Mesendoderm (in vitro differentiated cells): ENCODE results near the gene ZNF280C.

Experiments used
- DNase-seq: peaks from one replicate; pipeline ENCODE4 v3.0.0; 2013
- H2AK5ac ChIP-seq: 2 replicates; pipeline ENCODE4 v1.6.1; 2013; ENCODE audit warnings: low read length, inconsistent platforms
- H2BK120ac ChIP-seq: 2 replicates; pipeline ENCODE4 v1.6.1; 2013; ENCODE audit warnings: low read depth, mild to moderate bottlenecking, low read length, moderate library complexity, mixed read lengths
- H2BK15ac ChIP-seq: replicated peaks from 2 replicates; pipeline ENCODE4 v1.6.1; 2013; ENCODE audit warnings: low read depth, mild to moderate bottlenecking, moderate library complexity
- H2BK5ac ChIP-seq: 2 replicates; pipeline ENCODE4 v1.6.1; 2013; ENCODE audit warnings: low read length, inconsistent platforms
- H3K18ac ChIP-seq: 2 replicates; pipeline ENCODE4 v1.6.1; 2013; ENCODE audit warnings: mild to moderate bottlenecking, low read length, mixed read lengths
- H3K23ac ChIP-seq: one replicate; pipeline ENCODE4 v1.6.1; 2013; ENCODE audit warnings: low read length
- H3K27ac ChIP-seq: 2 replicates; pipeline ENCODE4 v1.5.1; 2013; ENCODE audit warnings: low read depth, mild to moderate bottlenecking, inconsistent platforms, low read length, moderate library complexity
- H3K27me3 ChIP-seq: 2 replicates; pipeline ENCODE4 v1.6.1; 2013; ENCODE audit warnings: low read length, control low read depth, mild to moderate bottlenecking, inconsistent platforms; ENCODE audit not compliant: insufficient read depth, poor library complexity
- H3K36me3 ChIP-seq: 2 replicates; pipeline ENCODE4 v1.6.1; 2013; ENCODE audit warnings: low read length, inconsistent platforms; ENCODE audit not compliant: control insufficient read depth, insufficient read depth
- H3K4ac ChIP-seq: one replicate; pipeline ENCODE4 v1.6.1; 2013; ENCODE audit warnings: low read depth, mild to moderate bottlenecking, low read length, moderate library complexity
- H3K4me1 ChIP-seq: 2 replicates; pipeline ENCODE4 v1.6.1; 2013; ENCODE audit warnings: low read depth, low read length, inconsistent platforms; ENCODE audit not compliant: control insufficient read depth
- H3K4me2 ChIP-seq: 2 replicates; pipeline ENCODE4 v1.6.1; 2013; ENCODE audit warnings: low read length
- H3K4me3 ChIP-seq: 2 replicates; pipeline ENCODE4 v1.5.1; 2013; ENCODE audit warnings: mild to moderate bottlenecking, low read length
- H3K56ac ChIP-seq: one replicate; pipeline ENCODE4 v1.6.1; 2013; ENCODE audit warnings: low read length
- H3K79me1 ChIP-seq: 2 replicates; pipeline ENCODE4 v1.6.1; 2013; ENCODE audit warnings: low read length, inconsistent platforms
- H3K79me2 ChIP-seq: 2 replicates; pipeline ENCODE4 v1.6.1; 2013; ENCODE audit warnings: mild to moderate bottlenecking, low read length; ENCODE audit not compliant: control insufficient read depth, insufficient read depth
- H3K9ac ChIP-seq: 2 replicates; pipeline ENCODE4 v1.6.1; 2013; ENCODE audit warnings: low read length, inconsistent platforms
- H4K5ac ChIP-seq: one replicate; pipeline ENCODE4 v1.6.1; 2013; ENCODE audit warnings: low read length
- H4K8ac ChIP-seq: one replicate; pipeline ENCODE4 v1.6.1; 2013; ENCODE audit warnings: low read depth, mild to moderate bottlenecking, control low read depth, low read length, moderate library complexity
- WGBS: extraction: QIAGEN DNeasy Blood & Tissue Kit; methylation state at CpG from one replicate; pipeline ENCODE4 v1.1.7; 2013; ENCODE audit warnings: low lambda C conversion rate, missing lambda C conversion rate; ENCODE audit not compliant: insufficient coverage; ENCODE audit errors: extremely low coverage; 5-methylcytosine and 5-hydroxymethylcytosine counted together

Gene ZNF280C

DNA sequence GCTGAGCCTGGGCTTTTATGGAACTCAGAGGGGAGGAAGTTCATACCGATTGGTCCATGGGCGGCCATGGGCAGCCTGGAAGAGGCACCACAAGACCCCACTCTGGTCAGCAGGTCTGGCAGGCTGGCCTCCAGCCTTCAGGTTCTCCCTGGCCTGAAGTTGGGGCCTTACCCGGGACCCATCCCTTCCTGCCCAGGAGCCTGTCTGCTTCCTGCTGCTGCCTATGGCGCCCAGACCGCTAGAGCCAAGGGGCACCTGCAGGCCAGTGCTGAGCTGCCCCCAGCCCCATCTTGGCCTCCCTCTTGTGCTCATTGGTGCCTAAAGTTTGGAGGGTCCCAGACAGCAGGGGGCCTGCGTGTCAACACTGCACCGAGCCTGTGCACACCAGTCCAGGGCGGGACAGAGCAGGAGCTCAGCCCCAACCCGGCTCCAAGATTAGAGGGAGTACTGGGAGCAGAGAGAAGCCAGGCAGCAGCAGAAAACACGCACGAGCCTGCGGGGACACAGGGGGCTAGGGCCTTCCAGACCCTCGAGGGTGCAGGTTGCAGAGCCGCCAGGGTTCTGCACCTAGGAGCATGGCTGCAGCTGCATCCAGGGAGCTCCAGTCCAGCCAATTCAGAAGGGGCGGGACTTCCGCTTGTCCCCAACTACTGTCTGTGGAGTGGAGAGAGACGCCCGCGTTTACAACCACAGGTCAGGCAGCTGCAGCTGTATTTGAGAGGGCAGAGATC is 30.7 kb upstream of the ZNF280C start:
- H3K79me1 ChIP-seq: no peaks in the 10 kb centered on the region
- no peaks in the 10 kb centered on the region for H3K27me3 ChIP-seq
- H2BK120ac ChIP-seq: no peak overlapping the region
- H3K4me1 ChIP-seq: no peaks in the 10 kb centered on the region
- H3K4me2 ChIP-seq: no peak overlapping the region
- no peaks in the 10 kb centered on the region for H3K79me2 ChIP-seq
- no peak overlapping the region for H3K27ac ChIP-seq
- H3K23ac ChIP-seq: no peak overlapping the region
- H2BK5ac ChIP-seq: no peak overlapping the region
- H3K4me3 ChIP-seq: no peak overlapping the region
- no peak overlapping the region for H3K18ac ChIP-seq
- no peak overlapping the region for H4K5ac ChIP-seq
- H3K4ac ChIP-seq: no peak overlapping the region
- WGBS: no CpG with 5 or more reads among the region's 19 CpGs
- H3K9ac ChIP-seq: no peak overlapping the region
- no peak overlapping the region for H2BK15ac ChIP-seq
- no peaks in the 10 kb centered on the region for H3K36me3 ChIP-seq
- no peak overlapping the region for H4K8ac ChIP-seq
- H3K56ac ChIP-seq: no peak overlapping the region
- H2AK5ac ChIP-seq: no peak overlapping the region
- no peak for DNase-seq

DNA sequence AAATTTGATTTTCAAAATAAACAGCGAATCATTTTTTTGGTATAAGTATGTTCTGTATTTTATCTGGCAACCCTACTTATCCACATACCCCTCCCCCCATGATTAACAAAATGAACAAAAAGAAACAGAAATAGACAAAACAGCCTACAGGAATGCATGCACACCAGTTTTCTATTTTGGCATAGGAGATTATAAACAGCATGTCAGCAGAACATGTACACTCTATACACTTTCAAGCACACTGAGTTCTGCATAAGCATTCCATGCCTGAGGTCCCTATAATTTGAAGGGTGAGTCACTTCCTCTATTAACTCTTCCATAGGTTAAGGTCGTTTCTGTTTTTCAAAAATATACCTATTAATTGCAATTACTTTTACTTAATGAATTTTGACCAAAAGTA is 28.0 kb upstream of the ZNF280C start:
- no peak overlapping the region for H4K8ac ChIP-seq
- no peaks in the 10 kb centered on the region for H3K36me3 ChIP-seq
- H3K4me2 ChIP-seq: no peak overlapping the region
- no peaks in the 10 kb centered on the region for H3K4me1 ChIP-seq
- no peak overlapping the region for H3K56ac ChIP-seq
- H2BK5ac ChIP-seq: no peak overlapping the region
- no CpG with 5 or more reads among the region's 2 CpGs for WGBS
- H3K18ac ChIP-seq: no peak overlapping the region
- H3K79me1 ChIP-seq: no peaks in the 10 kb centered on the region
- H2BK15ac ChIP-seq: no peak overlapping the region
- H3K4me3 ChIP-seq: no peak overlapping the region
- no peak overlapping the region for H4K5ac ChIP-seq
- no peak overlapping the region for H3K9ac ChIP-seq
- H3K27ac ChIP-seq: no peak overlapping the region
- no peak for DNase-seq
- no peak overlapping the region for H2BK120ac ChIP-seq
- no peak overlapping the region for H3K23ac ChIP-seq
- H2AK5ac ChIP-seq: no peak overlapping the region
- no peaks in the 10 kb centered on the region for H3K27me3 ChIP-seq
- H3K79me2 ChIP-seq: no peaks in the 10 kb centered on the region
- no peak overlapping the region for H3K4ac ChIP-seq

DNA sequence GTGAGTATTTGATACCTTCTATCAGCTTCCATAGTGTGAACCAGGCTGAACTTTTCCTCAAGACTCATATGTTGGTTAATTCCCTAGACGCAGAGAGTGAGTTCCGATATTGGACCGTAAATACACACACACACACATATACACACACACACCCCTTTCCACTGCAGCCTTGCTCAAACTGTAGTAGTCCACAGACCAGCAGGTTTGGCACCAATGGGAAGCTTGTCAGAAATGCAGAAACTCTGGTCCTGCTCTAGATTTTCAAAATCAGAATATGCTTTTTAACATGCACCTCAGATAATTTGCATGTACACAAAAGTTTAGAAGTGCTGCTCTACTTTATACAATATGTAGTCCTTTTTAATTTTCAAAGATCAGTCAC is 27.6 kb upstream of the ZNF280C start:
- Histone ChIP-seq H3K4me3 (no peak overlapping the region), H3K18ac (no peak overlapping the region), H4K8ac (no peak overlapping the region), H2AK5ac (no peak overlapping the region), H3K27ac (no peak overlapping the region), H3K79me1 (no peaks in the 10 kb centered on the region), H3K36me3 (no peaks in the 10 kb centered on the region), H3K23ac (no peak overlapping the region), H3K9ac (no peak overlapping the region), H3K79me2 (no peaks in the 10 kb centered on the region), H3K4me1 (no peaks in the 10 kb centered on the region), H2BK5ac (no peak overlapping the region), H3K4me2 (no peak overlapping the region), H2BK15ac (no peak overlapping the region), H3K56ac (no peak overlapping the region), H4K5ac (no peak overlapping the region), H3K4ac (no peak overlapping the region), H2BK120ac (no peak overlapping the region), H3K27me3 (no peaks in the 10 kb centered on the region)
- no peak for DNase-seq
- no CpG with 5 or more reads among the region's 3 CpGs for WGBS

DNA sequence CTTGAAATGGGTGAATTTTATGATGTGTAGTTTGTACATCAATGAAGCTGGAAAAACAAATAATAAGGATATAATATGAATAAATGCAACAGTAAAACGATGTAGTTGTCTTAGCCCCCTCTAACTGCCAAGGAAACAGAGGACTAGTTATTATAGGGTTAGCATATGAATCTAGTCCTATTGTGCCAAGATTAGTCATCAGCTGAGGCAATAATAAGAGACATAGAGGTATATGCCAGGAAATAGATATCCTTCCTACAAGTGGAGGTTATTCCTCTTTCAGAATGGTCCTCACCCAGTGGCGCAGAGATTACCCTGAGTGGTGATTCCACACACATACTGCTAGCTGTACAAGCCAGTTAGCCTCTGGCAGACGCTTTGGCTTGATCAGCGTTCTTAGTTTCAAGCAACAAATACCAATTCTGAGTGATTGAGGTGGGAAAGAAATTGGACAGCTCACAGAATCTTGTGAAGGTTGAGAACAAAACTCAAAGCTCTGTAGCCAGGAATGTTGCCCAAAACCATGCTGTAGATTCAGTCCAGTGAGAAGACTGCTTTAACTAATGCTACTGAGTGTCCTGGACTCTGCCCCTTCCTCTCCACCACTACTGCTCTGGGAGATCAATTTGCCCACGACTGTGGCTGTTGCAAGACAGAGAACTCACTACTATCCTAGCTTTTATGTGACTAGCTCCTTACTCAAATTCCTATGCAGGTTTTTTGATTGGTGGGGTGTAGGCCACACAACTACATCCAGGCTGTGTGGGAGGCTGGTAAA is 27.0 kb upstream of the ZNF280C start:
- no peak overlapping the region for H2AK5ac ChIP-seq
- no peak overlapping the region for H3K4ac ChIP-seq
- no peak overlapping the region for H3K27ac ChIP-seq
- H2BK15ac ChIP-seq: no peak overlapping the region
- DNase-seq: no peak
- no peaks in the 10 kb centered on the region for H3K79me2 ChIP-seq
- H3K56ac ChIP-seq: no peak overlapping the region
- no peak overlapping the region for H3K4me3 ChIP-seq
- no peak overlapping the region for H4K5ac ChIP-seq
- H4K8ac ChIP-seq: no peak overlapping the region
- H2BK5ac ChIP-seq: no peak overlapping the region
- H3K4me1 ChIP-seq: no peaks in the 10 kb centered on the region
- no peaks in the 10 kb centered on the region for H3K27me3 ChIP-seq
- H3K4me2 ChIP-seq: no peak overlapping the region
- no peak overlapping the region for H3K9ac ChIP-seq
- H3K36me3 ChIP-seq: no peaks in the 10 kb centered on the region
- H2BK120ac ChIP-seq: no peak overlapping the region
- WGBS: no CpG with 5 or more reads among the region's 5 CpGs
- no peak overlapping the region for H3K18ac ChIP-seq
- H3K23ac ChIP-seq: no peak overlapping the region
- H3K79me1 ChIP-seq: no peaks in the 10 kb centered on the region

DNA sequence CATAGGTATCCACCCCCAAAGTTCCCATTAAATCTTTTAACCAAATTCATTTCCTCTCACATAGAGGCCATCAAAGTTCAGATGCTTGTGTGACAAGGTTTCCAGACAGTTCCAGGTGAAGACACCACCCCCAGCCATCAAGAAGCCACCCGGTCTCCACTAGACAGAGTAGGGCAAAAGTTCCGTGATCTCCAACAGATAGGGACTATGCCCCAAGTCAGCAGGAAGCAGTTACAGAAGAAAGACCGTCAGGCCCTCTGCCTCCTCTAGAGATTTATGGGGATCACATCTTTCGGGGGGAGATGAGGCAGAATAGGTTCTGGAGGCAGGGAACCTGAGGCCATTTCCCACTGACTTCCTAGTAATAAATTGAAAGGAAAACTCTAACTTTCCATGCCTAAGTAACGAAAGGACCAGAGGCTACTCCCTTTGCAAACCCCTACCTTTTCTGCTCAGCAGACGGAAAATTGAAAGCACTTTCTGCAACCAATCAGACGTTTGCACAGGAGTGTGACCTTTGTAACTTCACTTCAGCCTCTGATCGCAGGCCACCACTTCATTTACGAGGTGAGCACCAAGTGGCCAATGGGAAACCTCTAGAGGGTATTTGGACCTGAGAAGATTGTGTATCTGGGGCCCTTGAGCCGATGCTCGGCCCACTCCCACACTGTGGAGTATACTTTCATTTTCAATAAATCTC is 18.5 kb upstream of the ZNF280C start:
- Histone ChIP-seq H3K18ac (no peak overlapping the region), H3K27ac (no peak overlapping the region), H3K4me1 (no peaks in the 10 kb centered on the region), H3K4me2 (no peak overlapping the region), H3K9ac (no peak overlapping the region), H4K8ac (no peak overlapping the region), H3K79me2 (no peaks in the 10 kb centered on the region), H3K4me3 (no peak overlapping the region), H4K5ac (no peak overlapping the region), H3K4ac (no peak overlapping the region), H3K56ac (no peak overlapping the region), H3K36me3 (no peaks in the 10 kb centered on the region), H2BK15ac (no peak overlapping the region), H2BK120ac (no peak overlapping the region), H3K79me1 (no peaks in the 10 kb centered on the region), H3K27me3 (no peaks in the 10 kb centered on the region), H2AK5ac (no peak overlapping the region), H2BK5ac (no peak overlapping the region), H3K23ac (no peak overlapping the region)
- no peak for DNase-seq
- WGBS: no CpG with 5 or more reads among the region's 11 CpGs
